GM21423 (cell line): ENCODE data around the gene KSR2.

Source experiments
- ATAC-seq: cut with Tn5 transposase; IDR thresholded peaks from one replicate; pipeline ENCODE4 v1.9.1; 2021; ENCODE audit warnings: mild to moderate bottlenecking, moderate library complexity; ENCODE audit not compliant: unreplicated experiment

Gene KSR2

GRCh38 chr12:117702741-117703140, 266.0 kb downstream of the KSR2 start:
- no peak for ATAC-seq

GRCh38 chr12:117699575-117699974, 269.2 kb downstream of the KSR2 start:
- ATAC-seq, result no peak

GRCh38 chr12:117699118-117699517, 269.7 kb downstream of the KSR2 start:
- ATAC-seq, result no peak

- ATAC-seq, result no peak
Observed at GRCh38 chr12:117695956-117696355, 272.8 kb downstream of the KSR2 start.

- no peak for ATAC-seq
Observed at GRCh38 chr12:117692512-117692911, 276.3 kb downstream of the KSR2 start.

GRCh38 chr12:117689857-117690256, 278.9 kb downstream of the KSR2 start:
- no peak for ATAC-seq

DNA sequence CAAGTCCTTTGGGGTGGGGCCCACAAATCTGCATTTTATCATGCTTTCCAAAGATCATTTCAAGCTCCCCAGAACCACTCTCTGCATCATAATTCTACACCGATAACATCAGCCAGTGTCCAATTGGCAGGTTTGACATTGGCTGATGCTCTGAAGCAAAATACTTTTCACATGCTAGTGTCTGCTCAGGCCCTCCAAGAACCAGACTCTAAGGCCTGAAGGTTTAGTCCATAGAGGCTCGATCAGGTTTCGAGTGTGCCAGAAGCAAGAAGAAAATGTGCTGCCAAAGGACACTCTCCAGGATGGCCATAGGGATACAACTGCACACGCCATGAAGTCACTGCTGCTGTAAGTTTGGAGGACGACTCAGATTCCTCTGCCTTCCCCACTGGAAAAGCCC, 280.3 kb downstream of the KSR2 start:
- no peak for ATAC-seq

GRCh38 chr12:117686911-117687377, 281.8 kb downstream of the KSR2 start:
- no peak for ATAC-seq

- no peak for ATAC-seq
Observed at GRCh38 chr12:117686210-117686609, 282.6 kb downstream of the KSR2 start.

- ATAC-seq, result no peak
Observed at GRCh38 chr12:117685110-117685926, 283.5 kb downstream of the KSR2 start.

DNA sequence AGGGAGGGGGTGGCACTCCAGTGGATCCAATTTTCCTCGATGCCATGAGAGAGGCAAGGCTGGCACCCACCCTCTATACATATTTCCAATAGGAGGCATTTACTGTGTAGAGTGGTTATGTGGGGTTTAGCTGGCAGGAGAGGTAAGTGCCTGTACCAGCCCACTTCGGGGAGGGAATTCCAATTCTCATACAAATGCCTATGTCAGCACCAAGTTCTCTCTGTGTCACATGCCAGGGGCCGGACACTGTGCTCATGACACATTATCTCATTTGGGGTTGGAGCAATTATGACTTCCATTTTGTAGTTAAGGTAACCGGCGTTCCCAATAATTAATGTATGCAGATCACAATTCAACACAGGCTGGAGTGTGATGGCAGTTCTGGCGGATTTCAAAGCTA, 284.3 kb downstream of the KSR2 start:
- ATAC-seq, result no peak

DNA sequence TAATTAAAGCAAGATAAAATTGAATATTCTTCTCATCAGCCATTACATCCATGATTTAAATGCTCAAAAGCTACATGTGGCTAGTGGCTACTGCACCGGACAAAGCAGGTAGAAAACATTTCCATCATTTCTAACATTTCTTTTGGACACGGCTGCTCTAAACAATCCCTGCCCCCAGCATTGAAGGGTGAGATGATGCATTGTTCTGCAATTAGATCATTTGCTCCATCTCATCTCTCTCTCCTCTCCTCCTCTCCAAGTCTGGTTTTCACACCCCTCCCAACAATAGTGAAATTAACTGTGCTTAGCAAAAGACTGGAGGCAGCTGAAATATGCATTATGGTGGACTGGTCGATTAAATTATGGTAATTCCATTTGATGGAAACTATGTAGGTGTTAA, 288.5 kb downstream of the KSR2 start:
- no peak for ATAC-seq

GRCh38 chr12:117679776-117680175, 289.0 kb downstream of the KSR2 start:
- ATAC-seq, result no peak

DNA sequence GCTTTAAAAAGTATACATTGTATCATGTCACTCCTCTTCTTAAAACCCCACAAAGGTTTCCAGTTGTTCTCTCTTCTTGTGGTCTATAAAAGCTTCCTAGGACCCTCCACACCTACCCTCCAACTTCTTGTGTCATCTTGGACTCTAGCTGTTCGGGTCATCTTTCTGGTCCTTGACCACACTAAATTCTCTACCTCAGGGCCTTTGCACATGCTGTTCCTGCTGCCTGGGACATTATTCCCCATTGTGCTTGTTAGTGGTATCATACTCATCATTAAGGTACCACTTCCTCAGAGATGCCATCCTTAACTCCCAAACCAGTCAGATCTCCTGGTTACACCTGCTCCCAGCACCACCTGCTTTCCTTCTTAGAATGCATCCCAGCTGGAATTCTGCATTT, 294.0 kb downstream of the KSR2 start:
- no peak for ATAC-seq

DNA sequence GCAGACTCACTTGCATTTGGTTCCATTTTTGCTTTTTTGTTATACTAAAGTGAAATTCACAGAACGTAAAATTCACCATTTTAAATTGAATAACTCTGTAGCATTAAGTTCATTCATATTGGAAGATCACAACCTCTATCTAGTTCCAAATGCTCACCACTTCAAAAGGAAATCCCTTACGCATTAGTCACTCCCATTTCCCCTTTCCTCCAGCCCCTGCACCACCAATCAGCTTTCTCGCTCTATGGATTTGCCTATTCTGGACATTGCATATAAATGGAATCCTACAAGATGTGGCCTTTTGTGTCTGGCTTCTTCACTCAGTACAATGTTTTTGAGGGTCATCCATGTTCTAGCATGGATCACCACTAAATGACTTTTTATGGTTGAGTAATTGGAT, 294.5 kb downstream of the KSR2 start:
- ATAC-seq, result no peak

- ATAC-seq, result no peak
Observed at GRCh38 chr12:117671734-117672133, 297.1 kb downstream of the KSR2 start.

DNA sequence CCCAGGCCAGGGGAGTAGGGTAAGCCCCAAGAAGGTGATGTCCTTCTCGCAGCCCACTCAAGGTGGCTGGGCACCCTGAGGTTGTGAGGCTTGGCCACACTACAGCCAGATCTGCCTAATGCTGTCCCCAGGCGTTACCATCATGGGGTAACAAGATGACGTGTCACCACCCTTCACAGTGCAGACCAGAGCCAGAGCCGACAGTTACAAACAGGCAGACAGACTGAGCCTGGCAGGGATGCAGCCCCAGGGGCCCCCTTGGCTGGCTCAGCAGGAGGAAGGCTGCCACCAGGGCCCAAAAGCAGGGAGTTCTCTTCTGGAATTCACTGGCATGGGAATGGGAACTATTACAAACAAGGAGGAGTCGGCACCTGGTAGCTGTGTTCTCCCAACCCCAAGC, 304.6 kb downstream of the KSR2 start:
- ATAC-seq, result no peak

DNA sequence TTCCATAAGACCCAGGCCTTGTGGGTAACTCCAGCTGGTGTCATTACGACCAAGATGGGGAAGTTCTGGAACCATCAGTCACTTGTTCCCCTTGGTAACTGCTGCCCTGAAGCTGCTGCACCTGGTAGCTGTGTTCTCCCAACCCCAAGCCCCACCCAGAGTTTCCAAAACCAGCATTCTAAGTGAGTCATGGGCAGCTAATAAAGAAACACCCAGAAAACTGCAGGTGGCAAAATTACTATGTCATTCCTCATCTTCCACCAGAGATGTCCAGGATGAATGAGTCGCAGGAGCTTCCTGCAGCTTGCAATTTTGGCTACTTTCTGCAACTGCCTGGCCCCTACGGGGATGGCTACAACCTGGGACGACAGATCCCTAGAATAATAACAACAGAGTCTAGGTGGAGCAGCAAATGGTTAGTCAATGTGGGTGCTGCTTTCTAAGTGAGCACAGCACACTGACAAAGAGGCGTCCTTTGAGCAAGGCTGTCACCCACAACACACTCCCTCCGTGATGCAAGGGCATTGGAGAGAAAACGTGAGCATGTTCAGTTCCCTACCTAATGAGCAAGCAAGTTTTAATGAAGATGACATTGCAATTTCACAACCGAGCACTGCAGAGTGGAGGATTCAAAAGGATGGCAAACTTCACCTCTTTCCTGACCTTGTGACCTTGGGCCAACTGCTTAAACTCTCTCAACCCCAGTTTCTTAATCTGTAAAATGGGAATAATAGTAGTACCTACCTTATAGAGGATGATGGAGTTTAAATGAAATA, 306.0 kb downstream of the KSR2 start:
- no peak for ATAC-seq

DNA sequence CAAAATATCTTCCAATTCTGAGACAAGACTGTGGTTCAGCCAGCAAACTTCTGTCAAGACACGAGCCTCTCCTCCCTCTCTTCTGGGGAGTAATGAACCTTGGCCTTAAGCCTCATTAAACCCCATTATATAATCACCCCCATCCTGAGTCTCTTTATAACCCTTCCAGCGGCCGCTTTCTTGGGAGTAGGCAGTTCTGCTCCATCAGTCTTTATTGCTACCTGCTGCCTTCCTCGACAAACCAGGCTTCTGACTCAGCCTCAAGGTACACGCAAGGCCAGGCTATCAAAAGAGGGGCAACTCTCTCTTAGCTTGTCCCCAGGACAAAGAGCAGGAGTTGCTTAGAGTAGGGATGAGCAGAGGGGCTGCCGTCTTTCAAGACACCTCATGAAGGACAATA, 306.6 kb downstream of the KSR2 start:
- ATAC-seq, result no peak

GRCh38 chr12:117661471-117661870, 307.3 kb downstream of the KSR2 start:
- no peak for ATAC-seq

DNA sequence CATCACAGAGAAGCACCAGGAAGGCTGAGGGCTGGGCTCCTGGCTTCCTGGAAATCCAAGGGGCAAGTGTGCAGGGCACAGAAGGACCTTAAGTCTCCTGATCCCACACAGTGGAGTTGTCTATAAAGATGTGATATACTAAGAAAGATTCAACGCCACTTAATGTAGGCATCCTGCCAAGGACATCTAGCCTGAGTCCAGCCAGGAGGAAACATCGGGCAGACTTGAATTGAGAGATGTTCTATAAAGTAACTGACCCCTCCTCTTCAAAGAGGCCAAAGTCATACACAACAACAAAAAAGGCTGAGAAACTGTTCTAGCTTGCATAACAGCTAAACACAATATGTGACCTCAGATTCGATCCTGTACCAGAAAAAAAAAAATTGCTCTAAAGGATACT, 307.9 kb downstream of the KSR2 start:
- no peak for ATAC-seq

DNA sequence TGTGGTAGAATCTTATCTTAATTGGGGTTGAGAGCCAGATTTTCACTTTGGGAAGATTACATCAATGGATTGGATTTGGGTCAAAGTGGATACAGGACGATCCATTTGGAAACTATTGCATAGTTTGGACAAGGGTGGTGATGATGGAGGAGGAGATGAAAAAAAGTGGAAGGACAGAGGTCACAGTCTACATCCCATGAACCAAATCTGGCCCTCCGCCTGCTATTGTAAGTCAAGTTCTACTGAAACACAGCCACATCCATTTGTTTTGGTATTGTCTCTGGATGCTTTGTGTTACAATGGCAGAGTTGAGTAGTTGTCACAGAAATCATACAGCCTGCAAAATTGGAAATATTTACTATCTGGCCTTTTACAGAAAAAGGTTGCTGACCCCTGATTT, 310.6 kb downstream of the KSR2 start:
- ATAC-seq, result no peak
